ENCODE results near the gene SESN3. TPM values are rescaled to one million over a fixed set of nuclear protein-coding genes. Genes with fewer than 3 reads are reported as not detected.

Gene SESN3
- total RNA-seq, 1 experiment from 2014 or later = 6.3 TPM

DNA sequence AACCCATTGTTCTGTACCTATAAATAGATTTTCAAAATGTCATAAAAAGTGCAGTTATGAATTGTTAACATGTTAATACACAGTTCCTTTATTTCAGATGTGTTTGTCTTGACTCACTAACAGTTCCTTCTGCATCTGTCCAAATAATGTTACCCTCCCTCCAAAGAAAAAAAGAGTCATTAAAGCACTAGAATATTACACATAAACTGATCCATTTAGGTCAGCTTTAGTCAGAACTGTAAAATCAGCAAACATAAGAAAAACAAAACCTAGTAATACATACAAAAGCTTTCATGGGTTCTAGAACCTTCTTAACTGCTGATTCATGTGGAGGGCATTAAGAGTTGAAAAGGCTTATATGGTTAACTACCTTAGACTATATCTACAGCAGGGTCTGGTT lies 65.4 kb downstream of the SESN3 start:
- H3K36me3 Mint-ChIP-seq (ENCODE audit: insufficient read depth, unreplicated experiment) = no peaks in the 10 kb centered on the region
- no peak overlapping the region for H3K4me3 Mint-ChIP-seq (ENCODE audit: unreplicated experiment)
- no peaks in the 10 kb centered on the region for H3K9me3 Mint-ChIP-seq (ENCODE audit: unreplicated experiment)
- no peak for DNase-seq (ENCODE audit: unreplicated experiment)
- TF ChIP-seq, protein P1, sequence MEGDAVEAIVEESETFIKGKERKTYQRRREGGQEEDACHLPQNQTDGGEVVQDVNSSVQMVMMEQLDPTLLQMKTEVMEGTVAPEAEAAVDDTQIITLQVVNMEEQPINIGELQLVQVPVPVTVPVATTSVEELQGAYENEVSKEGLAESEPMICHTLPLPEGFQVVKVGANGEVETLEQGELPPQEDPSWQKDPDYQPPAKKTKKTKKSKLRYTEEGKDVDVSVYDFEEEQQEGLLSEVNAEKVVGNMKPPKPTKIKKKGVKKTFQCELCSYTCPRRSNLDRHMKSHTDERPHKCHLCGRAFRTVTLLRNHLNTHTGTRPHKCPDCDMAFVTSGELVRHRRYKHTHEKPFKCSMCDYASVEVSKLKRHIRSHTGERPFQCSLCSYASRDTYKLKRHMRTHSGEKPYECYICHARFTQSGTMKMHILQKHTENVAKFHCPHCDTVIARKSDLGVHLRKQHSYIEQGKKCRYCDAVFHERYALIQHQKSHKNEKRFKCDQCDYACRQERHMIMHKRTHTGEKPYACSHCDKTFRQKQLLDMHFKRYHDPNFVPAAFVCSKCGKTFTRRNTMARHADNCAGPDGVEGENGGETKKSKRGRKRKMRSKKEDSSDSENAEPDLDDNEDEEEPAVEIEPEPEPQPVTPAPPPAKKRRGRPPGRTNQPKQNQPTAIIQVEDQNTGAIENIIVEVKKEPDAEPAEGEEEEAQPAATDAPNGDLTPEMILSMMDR (IDR thresholded peaks at IDR 0.05; ENCODE audit: unreplicated experiment) = no peak
- intact Hi-C loops (cut with micrococcal nuclease) = no loop called here
- CTCF ChIA-PET = interaction anchor here (1.3 to 1.5 kb wide), 3 partner anchors 12 to 598 kb away, joined by 4 to 5 read pairs (median 5); no protein-coding TSS in a partner anchor
- H3K27me3 Mint-ChIP-seq (ENCODE audit: insufficient read depth, unreplicated experiment) = no peaks in the 10 kb centered on the region
- POLR2A ChIA-PET = no interaction called here
- no TSS peak for BruUV-seq (replicated peaks)
- H3K4me1 Mint-ChIP-seq (ENCODE audit: insufficient read depth, unreplicated experiment) = no peaks in the 10 kb centered on the region
- no peak overlapping the region for H3K27ac Mint-ChIP-seq (ENCODE audit: low read depth, unreplicated experiment)

- no peaks in the 10 kb centered on the region for H3K36me3 Mint-ChIP-seq (ENCODE audit: insufficient read depth, unreplicated experiment)
- BruUV-seq (replicated peaks) = no TSS peak
- ChIA-PET CTCF (interaction anchor here (0.5 to 2.2 kb wide), 5 partner anchors 8 to 602 kb away, joined by 3 to 9 read pairs (median 5); no protein-coding TSS in a partner anchor), POLR2A (interaction anchor here (0.6 kb wide), 1 partner anchor 183 kb away, joined by 3 read pairs; no protein-coding TSS in a partner anchor)
- DNase-seq (ENCODE audit: unreplicated experiment) = no peak
- no peak overlapping the region for H3K27ac Mint-ChIP-seq (ENCODE audit: low read depth, unreplicated experiment)
- H3K4me1 Mint-ChIP-seq (ENCODE audit: insufficient read depth, unreplicated experiment) = no peaks in the 10 kb centered on the region
- intact Hi-C loops (cut with micrococcal nuclease) = no loop called here
- no peaks in the 10 kb centered on the region for H3K9me3 Mint-ChIP-seq (ENCODE audit: unreplicated experiment)
- H3K27me3 Mint-ChIP-seq (ENCODE audit: insufficient read depth, unreplicated experiment) = no peaks in the 10 kb centered on the region
- H3K4me3 Mint-ChIP-seq (ENCODE audit: unreplicated experiment) = no peak overlapping the region
- TF ChIP-seq, protein P1 (IDR thresholded peaks at IDR 0.05; ENCODE audit: unreplicated experiment) = no peak
Observed at GRCh38 chr11:95163106-95163505, 67.9 kb downstream of the SESN3 start.

- BruUV-seq (replicated peaks) = no TSS peak
- no peak for DNase-seq (ENCODE audit: unreplicated experiment)
- H3K36me3 Mint-ChIP-seq (ENCODE audit: insufficient read depth, unreplicated experiment) = no peaks in the 10 kb centered on the region
- H3K4me3 Mint-ChIP-seq (ENCODE audit: unreplicated experiment) = no peak overlapping the region
- intact Hi-C loops (cut with micrococcal nuclease) = no loop called here
- H3K9me3 Mint-ChIP-seq (ENCODE audit: unreplicated experiment) = no peaks in the 10 kb centered on the region
- ChIA-PET POLR2A (no interaction called here), CTCF (interaction anchor here (0.7 to 16.6 kb wide), 5 partner anchors 9 to 603 kb away, joined by 3 to 367 read pairs (median 8); no protein-coding TSS in a partner anchor)
- no peak overlapping the region for H3K27ac Mint-ChIP-seq (ENCODE audit: low read depth, unreplicated experiment)
- no peaks in the 10 kb centered on the region for H3K27me3 Mint-ChIP-seq (ENCODE audit: insufficient read depth, unreplicated experiment)
- H3K4me1 Mint-ChIP-seq (ENCODE audit: insufficient read depth, unreplicated experiment) = no peaks in the 10 kb centered on the region
- TF ChIP-seq, protein P1 (IDR thresholded peaks at IDR 0.05; ENCODE audit: unreplicated experiment) = no peak
Observed at GRCh38 chr11:95161248-95161647, 69.8 kb downstream of the SESN3 start.

DNA sequence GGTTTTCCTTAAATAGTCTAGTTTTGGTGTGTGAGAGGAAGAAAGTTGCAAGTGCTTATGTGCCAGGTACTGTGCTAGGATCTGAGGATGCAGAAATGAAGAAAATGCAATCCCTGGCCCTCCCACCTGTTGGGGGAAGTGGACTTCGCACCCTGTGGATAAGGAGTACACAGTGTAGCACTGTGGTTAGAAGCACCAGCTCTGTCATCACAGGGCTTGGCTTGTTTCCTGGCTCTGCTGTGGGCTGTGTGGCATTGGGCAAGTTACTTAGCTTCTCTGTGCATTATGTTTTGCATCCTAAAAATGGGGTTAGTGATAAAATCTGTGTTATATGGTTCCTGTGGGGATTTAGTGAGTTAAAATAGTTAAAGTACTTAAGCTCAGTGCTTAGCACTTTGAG lies 73.2 kb downstream of the SESN3 start:
- CTCF ChIA-PET = interaction anchor here (0.6 to 16.6 kb wide), 5 partner anchors 372 to 606 kb away, joined by 3 to 367 read pairs (median 9); no protein-coding TSS in a partner anchor
- Mint-ChIP-seq H3K36me3 (ENCODE audit: insufficient read depth, unreplicated experiment) (no peaks in the 10 kb centered on the region), H3K4me1 (ENCODE audit: insufficient read depth, unreplicated experiment) (peaks cover 10% of the 10 kb centered on the region), H3K4me3 (ENCODE audit: unreplicated experiment) (no peak overlapping the region), H3K27me3 (ENCODE audit: insufficient read depth, unreplicated experiment) (no peaks in the 10 kb centered on the region), H3K9me3 (ENCODE audit: unreplicated experiment) (no peaks in the 10 kb centered on the region), H3K27ac (ENCODE audit: low read depth, unreplicated experiment) (no peak overlapping the region)
- intact Hi-C loops (cut with micrococcal nuclease) = loop anchor here (10.0 kb wide), 3 partner anchors 367 to 677 kb away; partner anchors contain the start of gene AMOTL1
- TF ChIP-seq, protein P1 (IDR thresholded peaks at IDR 0.05; ENCODE audit: unreplicated experiment) = no peak
- BruUV-seq (replicated peaks) = no TSS peak
- POLR2A ChIA-PET = no interaction called here
- no peak for DNase-seq (ENCODE audit: unreplicated experiment)
